ENCODE measurements around the gene ITIH5. TPM values are rescaled to one million over a fixed set of nuclear protein-coding genes. Genes with fewer than 3 reads are reported as not detected.

The ITIH5 gene
- total RNA-seq, 1 donor from 2014 or later: 0.30 TPM

DNA sequence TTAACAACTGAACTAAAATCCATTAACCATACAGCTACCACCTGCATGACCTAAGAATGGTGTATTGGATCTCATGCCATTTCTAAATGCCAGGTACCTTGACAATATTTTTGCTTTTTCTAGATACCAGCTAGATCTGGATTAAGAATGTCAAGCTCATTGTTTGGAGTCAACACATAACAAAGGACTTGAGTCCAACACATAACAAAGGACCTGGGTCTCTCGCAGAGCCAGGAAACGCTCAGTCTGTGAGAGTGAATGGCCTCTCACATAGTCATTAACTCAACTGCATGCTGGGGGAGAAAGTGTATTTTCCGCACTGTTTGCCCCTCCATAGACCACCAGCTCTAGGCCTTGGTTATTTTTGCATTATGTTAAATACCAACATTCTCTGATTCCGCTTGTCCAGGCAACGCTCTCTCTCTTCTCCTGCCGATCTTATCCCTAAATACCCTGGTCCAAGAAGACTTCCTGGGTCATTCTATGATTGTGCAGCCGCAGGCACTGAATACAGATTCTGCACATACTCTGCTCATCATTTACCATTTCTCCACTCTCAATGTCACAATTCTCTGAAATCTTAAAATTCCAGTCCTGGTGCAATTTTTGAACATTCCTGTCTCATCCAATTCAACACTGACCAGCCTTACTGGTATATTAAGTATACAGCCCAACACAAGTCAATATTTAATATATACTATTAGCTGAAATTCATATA lies 31.2 kb downstream of the ITIH5 start:
- no peak for ATAC-seq
- DNase-seq (ENCODE audit: low spot score): no peak

DNA sequence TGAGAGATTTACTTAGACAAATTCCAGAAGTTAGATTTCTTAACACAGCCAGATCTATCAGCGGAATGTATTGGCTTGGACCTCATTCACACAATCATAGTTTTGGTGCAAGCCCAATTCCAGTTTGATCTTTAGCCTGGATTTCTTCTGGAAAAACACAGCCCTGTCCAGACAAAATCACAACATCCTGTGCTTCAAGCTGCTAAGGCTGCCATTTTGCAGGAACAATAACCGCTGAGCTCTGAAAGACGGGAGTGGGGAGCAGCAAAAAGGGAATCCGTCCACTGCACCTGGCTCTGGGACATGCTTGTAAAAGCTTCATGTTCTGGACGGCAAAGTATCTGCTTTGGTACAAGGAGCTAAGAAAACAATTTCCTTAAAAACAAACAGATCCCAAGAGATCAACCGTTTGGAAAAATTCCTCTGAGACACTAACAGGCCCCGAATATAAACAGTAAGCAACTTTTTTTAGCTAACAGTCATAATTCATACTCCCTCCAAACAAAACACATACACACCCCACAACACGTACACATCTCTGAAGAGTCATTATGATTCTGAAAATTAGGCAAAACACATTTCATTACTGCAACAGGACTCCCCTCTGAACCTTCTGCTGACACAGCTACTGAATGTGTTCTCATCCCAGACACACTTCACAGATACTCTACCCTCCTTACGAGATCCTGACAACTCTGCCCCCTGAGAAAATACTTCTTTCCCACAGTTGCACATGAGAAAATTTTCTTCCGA lies 32.4 kb downstream of the ITIH5 start:
- no peak for DNase-seq (ENCODE audit: low spot score)
- no peak for ATAC-seq

DNA sequence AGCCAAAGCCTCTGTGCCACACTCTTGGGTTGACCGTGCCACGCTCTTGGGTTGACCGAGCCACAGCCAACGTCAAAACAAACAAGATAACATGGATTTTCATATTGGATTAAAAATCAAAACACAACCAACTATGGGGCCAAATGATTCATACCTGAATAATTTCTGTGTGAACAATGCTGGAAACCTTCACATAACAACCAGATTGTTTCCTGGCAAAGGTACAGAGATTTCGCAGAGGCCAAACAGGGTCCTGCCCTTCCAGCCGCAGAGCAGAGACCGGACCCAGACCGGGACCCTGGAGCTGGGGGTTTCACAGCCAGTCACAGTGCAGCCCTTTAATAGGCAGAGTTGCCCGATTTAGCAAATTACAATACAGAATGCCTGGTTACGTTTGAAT lies 40.5 kb downstream of the ITIH5 start:
- ATAC-seq (no peak), DNase-seq (ENCODE audit: low spot score) (no peak)

DNA sequence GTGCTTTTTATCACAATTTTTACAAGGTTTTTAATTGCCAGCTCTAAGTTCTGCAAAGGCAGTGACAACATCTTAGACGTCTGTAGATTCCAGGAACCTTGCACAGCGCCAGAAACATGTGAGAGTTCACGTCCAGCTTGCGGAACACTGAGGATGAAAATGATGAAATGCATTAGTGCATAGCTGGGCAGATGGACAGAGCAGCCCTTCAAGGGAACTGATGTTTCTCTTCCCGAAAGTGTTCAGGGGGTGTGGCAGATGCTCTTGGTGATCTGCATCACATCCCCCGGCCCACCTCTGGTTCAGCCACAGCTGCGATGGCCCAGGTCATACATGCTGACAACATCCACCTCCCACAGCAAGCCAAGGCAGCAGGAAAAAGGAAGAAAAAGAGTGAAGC lies 40.9 kb downstream of the ITIH5 start:
- ATAC-seq: no peak
- no peak for DNase-seq (ENCODE audit: low spot score)

DNA sequence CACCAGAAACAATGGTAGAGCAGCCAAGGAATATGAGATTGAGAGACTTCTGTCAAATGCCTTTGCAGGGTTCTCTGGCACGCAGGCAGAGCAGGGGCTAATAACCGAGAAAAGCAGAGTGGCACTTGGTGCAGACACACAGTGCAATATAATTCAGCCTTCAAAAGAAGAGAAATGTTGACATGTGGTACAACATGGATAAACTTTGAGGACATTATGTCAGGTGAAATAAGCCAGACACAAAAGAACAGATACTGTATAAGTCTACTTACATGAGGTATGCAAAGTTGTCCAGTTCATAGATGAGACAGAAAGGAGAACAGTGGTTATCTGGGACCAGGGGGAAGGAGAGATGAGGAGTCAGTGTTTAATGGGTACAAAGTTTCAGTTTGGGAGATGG lies 41.8 kb downstream of the ITIH5 start:
- DNase-seq (ENCODE audit: low spot score): no peak
- no peak for ATAC-seq

DNA sequence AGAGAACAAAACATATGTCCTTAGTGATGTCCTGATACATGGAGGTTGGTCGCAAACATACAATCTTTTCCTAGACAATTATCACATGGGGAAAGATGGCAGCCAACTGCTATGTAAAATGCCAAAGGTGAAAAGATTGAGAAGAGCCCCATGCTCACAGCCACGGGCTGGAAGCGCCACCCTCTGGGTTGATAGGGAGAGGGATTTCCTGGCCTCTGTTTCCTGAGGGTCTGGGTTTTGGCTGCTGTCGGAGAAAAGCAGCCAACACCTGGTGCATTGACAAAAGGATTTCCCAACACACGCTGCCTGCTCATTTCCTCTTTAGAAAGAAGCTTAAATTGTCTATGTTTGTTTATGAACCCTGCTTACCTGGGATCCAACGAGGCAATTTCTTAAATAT lies 43.8 kb downstream of the ITIH5 start:
- no peak for DNase-seq (ENCODE audit: low spot score)
- no peak for ATAC-seq

DNA sequence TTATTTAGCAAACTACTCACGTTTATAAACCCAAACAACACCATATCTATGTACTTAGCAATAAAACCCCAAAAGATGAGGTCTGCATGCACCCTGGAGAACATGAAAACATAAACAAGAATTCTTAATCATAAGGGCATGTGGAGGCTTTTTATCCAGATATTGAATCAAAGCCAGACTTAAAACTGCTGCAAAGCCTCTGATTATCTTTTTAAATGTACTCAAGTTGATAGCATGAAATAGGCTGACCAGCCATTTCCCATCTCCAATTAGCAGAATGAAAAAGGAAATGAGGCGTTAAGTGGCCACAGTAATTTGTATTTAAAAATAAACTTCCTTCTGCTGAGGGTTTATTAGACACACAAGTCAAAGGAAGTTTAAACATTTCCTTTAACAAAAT lies 48.3 kb downstream of the ITIH5 start:
- DNase-seq (ENCODE audit: low spot score): no peak
- ATAC-seq: no peak

DNA sequence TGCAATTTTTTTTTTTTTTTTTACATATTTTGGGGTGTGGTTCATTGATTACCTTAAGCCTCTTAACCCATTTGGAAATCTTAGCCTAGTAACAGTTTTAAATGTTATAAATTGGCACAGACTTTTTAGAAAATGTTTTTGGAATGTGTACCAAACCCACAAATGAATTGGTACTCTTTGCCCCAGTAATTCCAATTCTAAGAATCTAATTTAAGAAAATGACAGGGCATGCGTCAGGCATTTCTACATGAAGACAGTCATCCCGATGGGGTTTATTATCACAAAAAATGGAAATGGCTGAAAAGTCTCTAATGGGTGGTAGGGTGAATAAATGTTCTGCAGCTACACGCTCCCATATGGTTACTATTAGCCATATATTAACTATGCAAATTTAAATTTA lies 54.9 kb downstream of the ITIH5 start:
- ATAC-seq (no peak), DNase-seq (ENCODE audit: low spot score) (no peak)

DNA sequence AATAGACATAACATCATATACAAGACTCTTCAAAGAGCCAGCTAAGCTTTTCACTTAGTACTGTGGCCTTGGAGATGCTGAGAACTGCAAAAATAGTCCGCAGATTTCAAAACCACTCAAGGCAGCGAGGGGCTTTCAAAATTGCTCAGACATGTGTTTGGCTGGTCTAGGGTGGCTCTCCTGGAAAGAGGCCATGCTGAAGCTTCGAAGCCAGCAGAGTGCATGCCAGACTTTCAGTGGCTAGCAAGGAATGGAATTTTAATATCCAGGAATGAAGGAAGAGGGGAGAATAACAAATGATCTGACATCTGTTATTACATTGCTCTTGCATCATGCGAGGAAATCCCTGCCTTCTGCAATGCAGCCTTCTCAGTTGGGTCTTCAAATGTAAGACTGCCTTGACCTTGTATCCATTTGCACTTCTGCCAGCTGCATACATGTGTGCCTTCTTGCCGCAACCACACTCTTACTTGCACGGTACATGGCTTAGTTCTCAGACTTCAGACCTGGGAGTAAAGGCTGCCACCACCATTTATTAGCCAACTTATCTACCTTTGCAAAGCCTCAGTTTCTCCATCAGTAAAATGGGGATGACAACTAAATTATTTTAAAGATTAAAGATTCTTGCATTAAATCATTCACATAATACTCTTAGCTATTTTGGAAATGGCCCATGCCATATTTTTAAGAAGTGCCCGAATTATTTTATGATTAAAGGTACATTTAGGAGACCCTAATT lies 55.9 kb downstream of the ITIH5 start:
- DNase-seq (ENCODE audit: low spot score) (no peak), ATAC-seq (no peak)

DNA sequence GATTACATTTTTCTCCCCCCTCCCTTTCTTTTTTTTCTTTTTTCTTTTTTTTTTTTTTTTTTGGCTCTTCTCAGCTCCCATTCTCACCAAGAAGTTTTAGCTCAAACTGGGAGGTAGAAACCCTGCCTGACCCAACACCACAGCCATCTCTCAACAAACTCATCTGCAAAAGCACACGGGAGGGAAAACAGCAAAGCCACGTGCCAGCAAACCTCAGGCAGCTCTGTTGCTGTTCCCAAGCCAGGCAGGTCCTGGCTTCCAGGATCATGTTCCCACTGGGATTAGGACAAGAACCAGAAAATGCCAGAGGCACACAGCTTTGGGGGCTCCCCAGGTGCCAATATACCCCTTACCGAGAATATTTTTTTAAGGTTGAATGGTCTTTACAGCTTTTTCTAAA lies 56.7 kb downstream of the ITIH5 start:
- ATAC-seq: no peak
- no peak for DNase-seq (ENCODE audit: low spot score)

DNA sequence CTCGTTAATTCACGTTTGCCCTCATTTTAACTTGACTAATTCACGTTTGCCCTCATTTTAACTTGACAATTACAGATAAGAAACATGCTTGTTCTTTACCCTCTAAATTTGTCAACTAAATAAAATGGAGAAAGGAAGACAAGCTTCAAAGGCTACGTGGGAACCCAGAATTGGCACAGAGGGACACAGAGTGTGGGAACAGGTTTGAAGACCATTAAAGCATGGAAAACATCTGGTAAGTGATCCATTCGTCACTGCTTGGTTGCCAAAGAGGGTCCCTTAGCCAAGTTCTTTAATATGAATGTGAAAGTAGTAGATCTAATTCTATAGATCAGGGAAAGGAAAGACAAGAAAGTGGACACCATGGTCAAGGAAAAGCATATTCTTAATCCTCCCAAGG lies 57.2 kb downstream of the ITIH5 start:
- DNase-seq (ENCODE audit: low spot score): no peak
- ATAC-seq: no peak

DNA sequence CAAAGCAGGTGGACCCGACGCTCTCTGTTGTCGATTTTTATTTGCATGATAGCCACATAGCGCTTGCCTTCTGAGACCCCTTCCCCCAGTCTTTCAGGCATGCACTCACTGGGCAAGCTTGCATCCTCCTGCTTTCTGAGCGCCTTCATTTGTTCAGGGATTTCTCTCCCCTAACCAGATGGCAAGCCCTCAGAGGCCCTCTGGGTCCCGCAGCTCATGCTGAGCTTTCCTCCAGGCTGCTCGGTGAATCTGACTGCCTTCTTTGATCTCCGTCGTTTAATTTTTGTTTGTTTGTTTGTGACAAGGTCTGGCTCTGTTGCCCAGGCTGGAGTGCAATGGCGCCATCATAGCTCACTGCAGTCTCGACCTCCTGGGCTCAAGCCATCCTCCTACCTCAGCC lies 58.8 kb downstream of the ITIH5 start:
- ATAC-seq (no peak), DNase-seq (ENCODE audit: low spot score) (no peak)

DNA sequence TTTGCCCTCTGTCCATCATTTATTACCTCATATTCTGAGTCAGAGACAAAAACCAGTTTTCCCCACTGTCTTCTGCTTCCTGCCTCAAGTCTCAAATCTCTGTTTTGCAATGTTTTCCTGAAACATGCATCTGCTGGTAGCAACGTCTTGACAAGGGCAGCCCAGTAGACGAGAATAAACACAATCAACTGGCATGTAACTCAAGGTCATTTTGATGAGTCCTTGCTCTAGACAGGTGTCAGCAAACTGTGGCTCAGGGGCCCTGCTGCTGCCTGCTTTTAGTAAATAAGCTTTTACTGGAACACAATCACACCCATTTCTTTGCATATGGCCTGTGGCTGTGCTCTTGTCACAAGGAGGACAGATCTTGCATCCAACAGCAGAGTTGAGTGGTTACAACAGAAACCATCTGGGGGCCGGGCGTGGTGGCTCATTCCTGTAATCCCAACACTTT lies 59.8 kb downstream of the ITIH5 start:
- DNase-seq (ENCODE audit: low spot score) (no peak), ATAC-seq (no peak)

DNA sequence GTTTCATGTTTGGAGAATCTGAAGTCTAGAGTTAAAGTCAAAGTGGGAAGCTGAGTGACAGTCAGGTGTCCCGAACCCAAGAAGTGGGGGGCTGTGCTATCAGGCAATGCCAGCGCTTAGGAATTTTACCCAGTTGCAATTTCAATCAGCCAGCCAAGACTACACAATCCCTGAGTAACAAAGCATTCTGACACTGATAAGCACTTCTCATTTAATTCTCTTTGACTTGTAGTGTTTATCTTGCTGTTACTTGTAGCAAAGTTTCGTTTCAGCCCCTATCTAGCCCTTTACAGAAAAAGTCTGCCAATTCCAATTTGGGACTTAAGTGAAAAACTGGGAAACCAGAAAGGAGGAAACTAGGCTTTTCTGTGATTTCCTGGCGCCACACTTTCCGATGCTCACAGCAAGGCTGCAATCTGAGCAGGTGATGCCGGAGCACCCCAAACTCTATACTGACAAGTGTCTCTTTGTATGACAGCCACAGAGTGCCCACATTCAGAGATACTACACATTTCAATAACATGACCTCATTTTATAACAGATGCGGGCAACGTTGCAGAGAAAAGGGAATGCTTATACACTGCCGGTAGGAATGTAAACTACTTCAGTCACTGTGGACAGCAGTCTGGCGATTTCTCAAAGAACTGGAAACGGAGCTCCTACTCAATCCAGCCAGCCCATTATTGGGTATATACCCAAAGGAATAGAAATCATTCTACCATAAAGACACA lies 61.0 kb downstream of the ITIH5 start:
- no peak for ATAC-seq
- no peak for DNase-seq (ENCODE audit: low spot score)

DNA sequence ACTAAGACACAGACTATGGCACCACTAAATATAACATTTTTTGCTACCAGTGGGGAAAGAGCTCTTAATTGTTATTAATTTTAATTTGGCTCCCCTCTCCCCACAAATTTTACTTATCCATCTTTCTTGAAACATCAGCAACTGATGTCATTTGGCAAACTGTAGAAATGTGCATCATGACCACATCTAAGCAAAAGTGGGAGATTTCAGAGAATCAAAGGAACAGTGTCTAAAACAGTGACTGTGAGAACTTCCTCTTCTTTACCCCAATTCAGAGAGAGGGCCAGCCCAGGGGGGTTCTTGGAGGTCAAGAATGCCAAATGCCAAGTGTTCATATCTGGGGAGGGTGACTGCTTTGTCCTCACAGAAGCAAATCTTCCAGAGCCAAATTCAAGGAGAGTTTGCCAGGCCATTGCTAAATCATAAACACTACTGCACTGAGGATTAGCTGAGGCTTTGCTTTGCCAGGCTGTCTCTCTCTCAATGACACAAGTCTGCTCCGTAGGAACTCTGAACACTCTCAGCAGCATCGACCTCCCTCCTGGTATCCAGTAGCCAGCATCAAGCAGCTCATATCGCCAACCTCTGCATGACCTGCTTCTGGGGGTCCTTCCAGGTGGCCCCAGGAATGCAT lies 65.6 kb downstream of the ITIH5 start:
- ATAC-seq (no peak), DNase-seq (ENCODE audit: low spot score) (no peak)

DNA sequence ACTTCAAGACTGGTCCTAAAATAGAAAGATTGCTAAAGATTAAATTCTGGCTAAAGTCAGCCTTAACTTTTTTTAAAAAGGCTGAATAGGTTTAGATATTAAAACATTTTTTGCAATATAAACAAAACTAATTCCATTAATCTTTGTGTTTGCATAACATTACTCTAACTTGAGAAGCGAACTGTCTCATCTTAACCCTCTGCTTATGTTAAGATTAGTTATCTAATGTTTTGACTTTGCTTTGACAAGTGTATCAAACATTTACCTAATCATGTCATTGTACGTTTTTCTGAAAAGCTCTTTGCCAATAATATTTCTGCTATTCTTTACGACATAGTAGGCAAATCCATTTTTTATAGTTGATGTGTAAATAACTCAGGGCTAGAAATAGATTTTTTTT lies 68.0 kb downstream of the ITIH5 start:
- no peak for DNase-seq (ENCODE audit: low spot score)
- ATAC-seq: no peak

DNA sequence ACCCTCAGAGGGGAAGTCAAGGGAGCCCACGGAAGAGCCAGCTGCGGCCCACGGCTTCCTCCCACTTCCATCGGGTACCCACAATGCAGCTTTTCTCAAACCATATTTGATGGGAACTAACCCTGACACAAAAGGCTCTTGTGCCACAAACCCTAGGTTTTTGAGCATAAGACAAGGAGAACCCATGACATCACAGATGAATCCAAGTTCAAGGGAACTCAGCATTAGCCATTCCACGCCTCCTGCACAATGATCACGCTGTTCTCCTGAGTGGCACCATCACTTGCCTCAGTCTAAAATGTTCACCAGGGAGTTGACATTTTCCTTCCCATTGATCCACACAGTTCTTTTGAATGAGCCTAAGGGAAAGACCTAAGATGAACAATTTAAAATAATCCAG lies 70.4 kb downstream of the ITIH5 start:
- ATAC-seq: no peak
- DNase-seq (ENCODE audit: low spot score): no peak

DNA sequence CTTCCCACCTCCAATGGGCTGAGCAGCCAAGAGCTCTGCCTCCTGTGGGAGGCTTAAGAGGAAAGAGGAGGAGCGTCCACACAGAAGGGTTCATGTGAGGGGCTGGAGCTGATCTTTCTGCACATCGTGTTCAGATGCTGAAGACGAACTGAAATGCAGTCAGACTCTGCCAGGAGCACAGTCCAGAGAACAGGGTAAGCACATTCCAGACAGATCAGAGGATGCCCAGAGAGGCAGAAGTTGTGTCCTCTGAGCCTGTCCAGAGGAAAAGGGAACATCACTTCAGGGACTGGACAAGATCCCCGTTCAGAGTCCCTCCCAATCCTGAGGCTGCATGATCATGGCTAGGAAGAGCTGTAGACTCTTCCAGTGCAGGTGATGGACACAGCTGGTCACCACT lies 72.9 kb downstream of the ITIH5 start:
- no peak for DNase-seq (ENCODE audit: low spot score)
- no peak for ATAC-seq

DNA sequence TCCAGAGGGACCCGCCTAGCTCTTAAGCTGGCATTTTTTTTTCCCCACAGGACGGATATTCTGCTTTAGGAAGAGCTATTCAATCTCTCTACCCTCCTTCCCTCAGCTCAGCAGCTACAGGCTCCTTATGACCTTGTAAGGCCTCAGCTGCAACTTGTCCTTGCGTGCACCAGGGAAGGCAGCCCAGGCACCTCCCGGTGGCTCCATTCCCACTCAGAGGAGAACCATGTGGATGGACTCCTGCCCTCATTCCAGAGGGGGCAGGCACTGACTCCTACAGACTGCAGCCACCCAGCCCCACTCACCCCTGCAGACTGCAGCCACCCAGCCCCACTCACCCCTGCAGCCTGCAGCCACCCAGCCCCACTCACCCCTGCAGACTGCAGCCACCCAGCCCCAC lies 73.7 kb downstream of the ITIH5 start:
- DNase-seq (ENCODE audit: low spot score) (no peak), ATAC-seq (no peak)

DNA sequence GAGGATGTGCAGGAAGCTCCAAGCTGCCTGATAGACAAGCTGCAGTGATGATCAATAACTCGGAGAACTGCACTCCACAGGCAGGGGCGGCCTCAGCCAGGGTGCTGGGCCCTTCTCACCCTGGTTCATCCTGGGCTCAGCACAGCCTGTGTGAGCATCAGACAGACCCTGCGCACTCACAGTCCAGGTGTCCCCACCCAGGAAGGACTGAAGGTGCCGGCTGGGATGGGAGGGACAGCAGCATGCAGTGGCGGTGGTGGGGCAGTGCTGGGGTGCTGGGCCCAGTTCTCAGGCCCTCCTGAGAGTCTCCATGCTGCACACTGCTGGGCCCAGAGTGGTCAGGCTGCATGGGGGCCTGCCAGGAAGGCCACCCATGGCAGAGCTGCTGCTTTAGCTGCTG lies 74.1 kb downstream of the ITIH5 start:
- DNase-seq (ENCODE audit: low spot score) (no peak), ATAC-seq (no peak)

DNA sequence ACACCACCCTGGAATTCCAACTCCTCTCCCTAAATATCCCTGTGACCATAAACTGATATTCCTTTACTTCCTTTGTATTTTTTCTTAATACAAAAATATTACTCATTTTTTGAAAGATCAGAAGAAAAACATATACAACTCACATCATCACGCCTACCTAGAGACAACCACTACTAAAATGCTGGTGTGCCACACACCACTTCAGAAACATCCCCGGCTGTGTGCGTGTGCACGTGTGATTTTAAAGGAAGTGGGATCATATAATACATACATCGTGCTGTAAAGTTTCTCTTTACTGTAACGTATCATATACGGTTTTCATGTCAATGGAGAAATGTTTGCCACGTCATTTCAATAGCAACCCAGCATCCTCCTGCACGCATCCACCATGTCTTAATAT lies 76.5 kb downstream of the ITIH5 start:
- ATAC-seq: no peak

More for the DNA sequence above, 76.5 kb downstream of the ITIH5 start:
- DNase-seq (ENCODE audit: low spot score): no peak
